GM19467 (cell line): ENCODE measurements around the gene EP400.

Experiments
- ATAC-seq: cut with Tn5 transposase; IDR thresholded peaks from one replicate; pipeline ENCODE4 v1.9.1; 2021; ENCODE audit warnings: mild to moderate bottlenecking, moderate library complexity; ENCODE audit not compliant: unreplicated experiment

Gene EP400

GRCh38 chr12:131927110-131928079 lies 22.3 kb upstream of the EP400 start:
- ATAC-seq, result no peak

- ATAC-seq, result peak; percentile 2
Observed at GRCh38 chr12:131928080-131928710, 21.5 kb upstream of the EP400 start.

GRCh38 chr12:131928711-131929580 lies 20.8 kb upstream of the EP400 start, which contains the start of gene PUS1:
Gene PUS1 (plus strand): TSS chr12:131929276. CDS start chr12:131929723, 447 bp downstream.
- ATAC-seq, result peak; percentile 59

GRCh38 chr12:131929581-131930456 lies 19.9 kb upstream of the EP400 start:
- ATAC-seq, result no peak

- no peak for ATAC-seq
Observed at GRCh38 chr12:131930510-131930909, 19.2 kb upstream of the EP400 start.

- no peak for ATAC-seq
Observed at GRCh38 chr12:131933387-131933786, 16.4 kb upstream of the EP400 start.

- no peak for ATAC-seq
Observed at GRCh38 chr12:131934535-131934934, 15.2 kb upstream of the EP400 start.

GRCh38 chr12:131938082-131938481 lies 11.7 kb upstream of the EP400 start:
- ATAC-seq, result no peak

GRCh38 chr12:131939007-131939406 lies 10.7 kb upstream of the EP400 start:
- no peak for ATAC-seq

- ATAC-seq, result no peak
Observed at GRCh38 chr12:131940141-131940547, 9.6 kb upstream of the EP400 start.

- no peak for ATAC-seq
Observed at GRCh38 chr12:131941116-131941986, 8.4 kb upstream of the EP400 start.

GRCh38 chr12:131941987-131942341 lies 7.8 kb upstream of the EP400 start:
- no peak for ATAC-seq

GRCh38 chr12:131942671-131943070 lies 7.1 kb upstream of the EP400 start:
- ATAC-seq, result no peak

GRCh38 chr12:131943389-131943788 lies 6.4 kb upstream of the EP400 start:
- no peak for ATAC-seq

GRCh38 chr12:131943876-131944275 lies 5.9 kb upstream of the EP400 start:
- ATAC-seq, result no peak

- no peak for ATAC-seq
Observed at GRCh38 chr12:131944601-131945251, 5.0 kb upstream of the EP400 start.

- ATAC-seq, result no peak
Observed at GRCh38 chr12:131946757-131947156, 3.0 kb upstream of the EP400 start.

GRCh38 chr12:131947482-131948027 lies 2.2 kb upstream of the EP400 start:
- ATAC-seq, result no peak
